Naive thymus-derived CD8-positive, alpha-beta T cell (primary cell): ENCODE measurements around the gene CEACAM5. TPM values are rescaled to one million over a fixed set of nuclear protein-coding genes. Genes with fewer than 3 reads are reported as not detected.
"Not testable (repeated sequence)": the region's sequence is repeated elsewhere in the genome, so short reads cannot be mapped to it uniquely, and the experiment has no call there.

Experiments
- ATAC-seq, 2 donors: fragments of 150-1000 bp; cut with Tn5 transposase in 1 of 2; sonication (Bioruptor Pico), chemical (Tn5 transposase) in 1 of 2; 1 replicate in 1 of 2; 2 replicates in 1 of 2; pipeline ENCODE4 v1.10.0; 2021; ENCODE audit warnings: mild to moderate bottlenecking in 2 of 2, moderate library complexity in 2 of 2
- POLR2A ChIA-PET: fragments of 350-600 bp; sonication (Branson Sonifier 250); formaldehyde crosslinking; loops from one replicate; lab custom pipeline; 2021; ENCODE audit warnings: antibody characterized with exemption; lab: Charles Lee
- DNase-seq, 10 donors: peaks; one replicate each; pipeline versions ENCODE4 v3.0.0 to v3.0.0-alpha.2; 2020 to 2022
- H3K27ac Mint-ChIP-seq, 10 donors: one replicate each; pipeline ENCODE4 v1.8.0; 2020 to 2022; ENCODE audit warnings: mild to moderate bottlenecking in 10 of 10, mixed read lengths in 10 of 10, moderate library complexity in 4 of 10, inconsistent platforms in 1 of 10
- H3K27me3 Mint-ChIP-seq, 5 donors: one replicate each; pipeline ENCODE4 v1.8.0; 2021 to 2022; ENCODE audit warnings: mixed read lengths in 5 of 5
- H3K36me3 Mint-ChIP-seq, 3 donors: one replicate each; pipeline ENCODE4 v1.8.0; 2020 to 2022; ENCODE audit warnings: mixed read lengths in 3 of 3, mild to moderate bottlenecking in 2 of 3, inconsistent platforms in 1 of 3
- H3K4me1 Mint-ChIP-seq, 4 donors: one replicate each; pipeline ENCODE4 v1.8.0; 2021 to 2022; ENCODE audit warnings: mixed read lengths in 4 of 4
- H3K4me3 Mint-ChIP-seq, 10 donors: one replicate each; pipeline ENCODE4 v1.8.0; 2020 to 2022; ENCODE audit warnings: mild to moderate bottlenecking in 10 of 10, mixed read lengths in 10 of 10, moderate library complexity in 6 of 10, inconsistent platforms in 1 of 10
- H3K9me3 Mint-ChIP-seq, 9 donors: one replicate each; pipeline ENCODE4 v1.8.0; 2020 to 2022; ENCODE audit warnings: mixed read lengths in 9 of 9, mild to moderate bottlenecking in 3 of 9, inconsistent platforms in 1 of 9, moderate library complexity in 1 of 9
- polyA plus RNA-seq, 3 donors: library from polyadenylated mRNA; unstranded; fragments of 300-500 nt; fragmentation: Illumina TruSeq; gene quantifications; one replicate each; pipeline ENCODE4 v1.2.3, GENCODE V29; 2021
- total RNA-seq, 8 experiments: library from RNA in 2 of 8; stranded (reverse) in 2 of 8; gene quantifications; one replicate each; pipeline ENCODE4 v1.2.3 and lab custom pipeline; 2021 to 2026

CEACAM5 gene
- total and polyA plus RNA-seq, 5 experiments from 2014 or later, result not detected

DNA sequence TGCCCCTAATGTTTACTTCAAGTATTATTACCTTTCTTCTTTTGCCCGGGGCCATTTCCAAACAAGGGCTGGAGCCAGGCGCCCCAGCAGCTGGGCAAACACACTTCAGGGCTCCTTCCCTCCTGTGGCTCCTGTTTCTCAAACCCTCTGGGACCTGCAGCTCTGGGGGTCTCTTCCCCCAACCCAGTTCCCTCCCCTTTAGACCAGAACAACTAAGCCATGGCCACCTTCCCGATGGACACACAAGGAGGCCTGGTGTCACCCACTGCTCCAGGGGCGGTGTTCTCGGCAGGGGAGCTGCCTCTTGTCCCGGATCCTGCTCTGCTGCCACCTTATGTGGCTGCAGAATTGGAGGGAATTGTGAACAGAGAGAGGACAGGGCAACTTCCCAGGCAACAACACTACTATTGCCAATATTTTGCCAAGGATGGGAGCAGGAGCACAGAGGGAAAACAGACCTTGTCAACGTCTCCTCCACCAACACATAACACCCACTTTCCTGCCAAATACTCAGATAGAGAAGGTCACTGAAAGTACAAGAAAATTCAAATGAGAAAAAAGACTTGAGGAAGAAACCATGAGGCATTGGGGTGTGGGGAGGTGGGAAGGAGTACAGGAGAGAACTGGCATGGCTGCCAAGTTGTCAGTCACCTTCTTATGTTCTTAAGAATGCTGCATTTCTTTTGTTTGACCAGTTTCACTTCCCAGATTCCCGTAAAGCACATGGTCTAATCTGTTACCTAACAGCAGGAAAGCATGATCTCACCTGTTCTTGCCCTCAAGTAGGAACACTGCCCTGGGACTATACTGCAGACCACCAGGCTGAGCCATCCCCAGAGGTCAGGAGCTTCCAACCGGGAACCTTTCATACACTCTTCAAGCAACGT, 42.1 kb downstream of the CEACAM5 start:
- H3K27ac Mint-ChIP-seq, H3K36me3 Mint-ChIP-seq, ATAC-seq, H3K9me3 Mint-ChIP-seq, H3K4me3 Mint-ChIP-seq, POLR2A ChIA-PET, DNase-seq: not testable (repeated sequence)
- Mint-ChIP-seq H3K4me1 (peaks cover 4 to 13% (median 11%) of the 10 kb centered on the region in 4 donors), H3K27me3 (peaks cover 30 to 88% (median 56%) of the 10 kb centered on the region in 5 donors)

DNA sequence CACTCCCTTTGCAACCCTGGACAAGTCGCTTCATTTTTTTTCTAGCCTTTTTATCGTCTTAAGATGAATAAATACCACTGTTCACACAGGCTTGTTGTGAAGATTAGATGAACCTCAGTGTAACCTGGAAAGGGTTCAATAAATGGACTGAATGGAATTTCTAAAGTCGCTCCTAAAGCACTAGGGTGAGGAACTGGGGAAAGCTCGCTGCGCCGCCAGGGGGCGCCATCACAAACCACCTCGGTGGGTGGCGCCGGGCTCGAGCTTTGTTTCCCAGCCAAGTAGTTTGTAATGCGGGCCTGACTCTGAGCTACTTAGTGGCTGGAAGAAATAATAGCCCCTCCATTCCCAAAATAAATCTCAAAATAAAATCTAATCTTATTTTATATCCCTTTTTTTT, 44.7 kb downstream of the CEACAM5 start:
- H3K4me1 Mint-ChIP-seq, result peaks cover 1 to 7% (median 4%) of the 10 kb centered on the region in 4 donors
- POLR2A ChIA-PET, result interaction anchor here (0.7 to 1.2 kb wide), 5 partner anchors 32 to 244 kb away, joined by 3 to 5 read pairs (median 3); no protein-coding TSS in a partner anchor
- H3K27me3 Mint-ChIP-seq, result peaks cover 24 to 78% (median 46%) of the 10 kb centered on the region in 5 donors
- H3K27ac Mint-ChIP-seq, result peak overlapping the region in 2 of 10 donors; percentile 40 to 43
- H3K4me3 Mint-ChIP-seq, result no peak overlapping the region
- no peaks in the 10 kb centered on the region for H3K9me3 Mint-ChIP-seq
- ATAC-seq (peak; percentile 81), DNase-seq (peak; percentile 53 to 84 (median 72))
- H3K36me3 Mint-ChIP-seq, result no peaks in the 10 kb centered on the region

DNA sequence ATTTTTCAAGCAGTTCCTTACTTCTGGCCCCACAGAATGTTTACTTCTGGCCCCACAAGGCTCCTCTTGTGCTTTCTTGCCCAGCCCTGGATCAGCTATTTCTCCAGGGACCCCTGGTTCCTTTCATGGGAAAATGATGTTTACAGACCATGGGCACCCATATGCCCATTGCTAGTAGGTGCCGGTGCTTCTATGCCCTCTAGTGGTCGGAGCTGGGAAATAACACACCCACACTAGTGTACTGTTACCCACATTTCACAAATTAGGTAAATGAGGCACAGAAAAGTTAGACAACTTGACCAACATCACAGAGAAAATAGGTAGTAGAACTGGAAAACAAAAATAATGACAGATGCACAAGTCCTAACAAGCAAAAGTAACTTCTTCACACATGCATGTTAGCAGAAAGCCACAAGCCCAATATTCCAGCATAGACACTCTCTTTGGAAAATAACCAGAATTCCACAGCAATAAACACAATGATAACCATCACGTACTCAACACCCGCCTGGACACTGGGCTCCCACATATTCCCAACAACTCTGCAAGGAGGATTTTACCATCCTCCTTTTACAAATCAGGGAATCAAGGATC, 45.6 kb downstream of the CEACAM5 start:
- peaks cover 1 to 8% (median 4%) of the 10 kb centered on the region in 4 donors for H3K4me1 Mint-ChIP-seq
- POLR2A ChIA-PET, result interaction anchor here (0.5 to 1.2 kb wide), 4 partner anchors 31 to 655 kb away, joined by 3 to 5 read pairs (median 3); no protein-coding TSS in a partner anchor
- H3K27me3 Mint-ChIP-seq, result peaks cover 19 to 79% (median 44%) of the 10 kb centered on the region in 5 donors
- ATAC-seq (peak; percentile 92 to 95), DNase-seq (peak; percentile 40 to 85 (median 66))
- no peak overlapping the region for H3K4me3 Mint-ChIP-seq
- no peaks in the 10 kb centered on the region for H3K36me3 Mint-ChIP-seq
- no peaks in the 10 kb centered on the region for H3K9me3 Mint-ChIP-seq
- peak overlapping the region in 2 of 10 donors; percentile 54 to 63 for H3K27ac Mint-ChIP-seq

DNA sequence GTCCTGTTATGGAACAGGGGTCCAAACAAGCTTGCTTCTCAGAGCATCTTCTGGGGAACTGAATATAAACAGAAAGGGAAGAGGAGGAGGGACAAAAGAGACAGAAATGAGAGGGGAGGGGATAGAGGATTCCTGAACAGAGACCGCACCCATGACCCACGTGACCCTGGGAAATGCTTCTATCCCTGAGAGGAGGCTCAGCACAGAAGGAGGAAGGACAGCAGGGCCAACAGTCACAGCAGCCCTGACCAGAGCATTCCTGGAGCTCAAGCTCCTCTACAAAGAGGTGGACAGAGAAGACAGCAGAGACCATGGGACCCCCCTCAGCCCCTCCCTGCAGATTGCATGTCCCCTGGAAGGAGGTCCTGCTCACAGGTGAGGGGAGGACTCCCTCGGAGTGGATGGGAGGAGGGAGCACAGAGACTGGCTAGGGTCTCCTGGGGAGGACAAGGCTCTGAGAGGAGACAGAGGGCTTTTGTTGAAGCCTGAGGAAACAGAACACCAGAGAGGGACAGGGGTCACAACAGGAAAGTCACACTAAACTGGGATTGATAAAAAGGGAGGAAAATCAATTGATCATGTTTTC, 47.0 kb downstream of the CEACAM5 start, which contains the start of gene CEACAM6:
Gene CEACAM6 (plus strand): TSS at position 203 of the 586 bp plus-strand sequence. CDS start 109 bp downstream, at position 312.
- DNase-seq (no peak), ATAC-seq (no peak)
- no peak within 1 kb of the TSS for H3K4me3 Mint-ChIP-seq
- H3K9me3 Mint-ChIP-seq, result no peaks in the 10 kb centered on the region
- H3K27me3 Mint-ChIP-seq, result peaks cover 25 to 87% (median 53%) of the 10 kb centered on the region in 5 donors
- no peaks in the 10 kb centered on the region for H3K36me3 Mint-ChIP-seq
- H3K4me1 Mint-ChIP-seq, result peaks cover 1 to 8% (median 4%) of the 10 kb centered on the region in 4 donors
- POLR2A ChIA-PET, result no interaction called here
- peak within 1 kb of the TSS in 1 of 10 donors; percentile 7 for H3K27ac Mint-ChIP-seq

DNA sequence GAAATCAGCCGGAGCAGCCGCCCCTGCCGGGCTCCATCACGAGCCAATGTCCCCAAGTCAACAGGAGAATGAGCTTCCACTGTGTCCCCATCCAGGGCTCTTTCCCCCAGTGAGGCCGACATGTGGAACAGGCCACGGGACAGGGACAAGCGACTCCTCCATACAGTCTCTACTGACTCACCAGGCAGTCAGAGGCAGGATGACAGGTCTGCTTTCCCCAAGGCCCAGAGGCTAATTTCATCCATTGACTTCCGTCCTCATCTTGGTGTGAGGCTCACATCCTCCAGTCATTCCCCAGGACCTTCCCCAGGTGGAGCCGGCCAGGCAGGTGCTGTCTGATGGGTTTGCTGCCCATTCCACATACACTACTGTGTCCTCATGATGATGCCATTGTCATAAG, 50.4 kb downstream of the CEACAM5 start:
- Mint-ChIP-seq H3K4me1 (peaks cover under 1 to 4% (median 2%) of the 10 kb centered on the region in 4 donors), H3K27ac (no peak overlapping the region), H3K4me3 (no peak overlapping the region), H3K27me3 (peaks cover 27 to 86% (median 63%) of the 10 kb centered on the region in 5 donors), H3K36me3 (no peaks in the 10 kb centered on the region), H3K9me3 (no peaks in the 10 kb centered on the region)
- POLR2A ChIA-PET, result no interaction called here
- ATAC-seq, result no peak
- DNase-seq, result no peak

- Mint-ChIP-seq H3K4me3 (no peak overlapping the region), H3K27ac (no peak overlapping the region), H3K27me3 (peaks cover 29 to 74% (median 37%) of the 10 kb centered on the region in 5 donors), H3K36me3 (peaks cover 0 to 1% (median 0%) of the 10 kb centered on the region in 3 donors), H3K9me3 (no peaks in the 10 kb centered on the region), H3K4me1 (peaks cover under 1 to 8% (median 3%) of the 10 kb centered on the region in 4 donors)
- ATAC-seq (no peak), DNase-seq (no peak)
- POLR2A ChIA-PET, result no interaction called here
These were observed 58.7 kb downstream of the CEACAM5 start for GRCh38 chr19:41767115-41767514.

GRCh38 chr19:41768105-41768504, 59.7 kb downstream of the CEACAM5 start:
- H3K27me3 Mint-ChIP-seq, result peaks cover 27 to 74% (median 33%) of the 10 kb centered on the region in 5 donors
- H3K36me3 Mint-ChIP-seq, H3K4me3 Mint-ChIP-seq, H3K9me3 Mint-ChIP-seq, POLR2A ChIA-PET, H3K27ac Mint-ChIP-seq, DNase-seq, ATAC-seq: not testable (repeated sequence)
- H3K4me1 Mint-ChIP-seq, result peaks cover 10 to 18% (median 12%) of the 10 kb centered on the region in 4 donors

GRCh38 chr19:41769608-41770007, 61.2 kb downstream of the CEACAM5 start:
- Mint-ChIP-seq H3K4me3 (no peak overlapping the region), H3K27me3 (peaks cover 36 to 81% (median 38%) of the 10 kb centered on the region in 5 donors), H3K36me3 (peaks cover 0 to 1% (median 0%) of the 10 kb centered on the region in 3 donors), H3K27ac (no peak overlapping the region), H3K4me1 (peaks cover 20 to 33% (median 27%) of the 10 kb centered on the region in 4 donors), H3K9me3 (no peaks in the 10 kb centered on the region)
- ATAC-seq (no peak), DNase-seq (no peak)
- POLR2A ChIA-PET, result no interaction called here

- Mint-ChIP-seq H3K4me3 (no peak overlapping the region), H3K27me3 (peaks cover 31 to 80% (median 36%) of the 10 kb centered on the region in 5 donors), H3K9me3 (no peaks in the 10 kb centered on the region), H3K36me3 (peaks cover 0 to 1% (median 0%) of the 10 kb centered on the region in 3 donors), H3K4me1 (peaks cover 27 to 45% (median 36%) of the 10 kb centered on the region in 4 donors), H3K27ac (no peak overlapping the region)
- ATAC-seq (no peak), DNase-seq (no peak)
- POLR2A ChIA-PET, result no interaction called here
These were observed 63.0 kb downstream of the CEACAM5 start for GRCh38 chr19:41771410-41771809.

DNA sequence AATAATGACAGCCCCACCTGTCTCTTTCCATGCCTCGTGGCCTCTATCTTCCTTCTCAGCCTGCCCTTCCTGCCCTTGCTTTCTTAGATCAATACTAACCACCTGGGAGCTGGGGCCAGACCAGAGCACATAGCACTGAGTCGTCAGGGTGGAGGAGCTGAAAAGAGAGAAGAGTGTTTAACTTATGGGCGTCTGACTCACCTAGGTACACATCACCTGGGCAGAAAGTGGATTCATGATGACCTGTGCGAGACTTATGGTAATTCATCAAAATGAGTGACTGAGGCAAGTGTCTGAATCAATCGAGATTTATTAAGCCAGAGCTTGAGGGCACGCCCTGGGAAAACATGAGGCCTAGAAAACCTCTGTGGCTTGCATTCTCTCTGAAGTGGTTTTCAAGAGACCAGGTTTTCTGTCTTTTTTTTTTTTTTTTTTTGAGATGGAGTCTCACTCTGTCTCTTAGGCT, 66.1 kb downstream of the CEACAM5 start:
- H3K4me1 Mint-ChIP-seq, result peaks cover 29 to 45% (median 36%) of the 10 kb centered on the region in 4 donors
- H3K27me3 Mint-ChIP-seq, result peaks cover 40 to 84% (median 49%) of the 10 kb centered on the region in 5 donors
- H3K4me3 Mint-ChIP-seq, result peak overlapping the region; percentile 12 to 81 (median 58)
- H3K36me3 Mint-ChIP-seq, result no peaks in the 10 kb centered on the region
- POLR2A ChIA-PET, result interaction anchor here (0.6 to 1.0 kb wide), 4 partner anchors 18 to 348 kb away, joined by 3 to 4 read pairs (median 3); no protein-coding TSS in a partner anchor
- peak; percentile 85 to 94 for ATAC-seq
- H3K27ac Mint-ChIP-seq, result peak overlapping the region in 2 of 10 donors; percentile 26 to 71
- H3K9me3 Mint-ChIP-seq, result no peaks in the 10 kb centered on the region
- peak in 8 of 10 donors; percentile 36 to 79 (median 58) for DNase-seq

- Mint-ChIP-seq H3K27me3 (peaks cover 46 to 93% (median 47%) of the 10 kb centered on the region in 5 donors), H3K4me3 (no peak overlapping the region), H3K4me1 (peaks cover 27 to 44% (median 34%) of the 10 kb centered on the region in 4 donors), H3K27ac (no peak overlapping the region), H3K9me3 (no peaks in the 10 kb centered on the region), H3K36me3 (no peaks in the 10 kb centered on the region)
- no peak for DNase-seq
- POLR2A ChIA-PET, result no interaction called here
- no peak for ATAC-seq
These were observed 68.3 kb downstream of the CEACAM5 start for GRCh38 chr19:41776700-41777099.
